HG03558 (cell line): Measurements from ENCODE around the gene MRPS18A.
"Not testable (repeated sequence)": the region's sequence is repeated elsewhere in the genome, so short reads cannot be mapped to it uniquely, and the experiment has no call there.

Experiments
- ATAC-seq: cut with Tn5 transposase; IDR thresholded peaks from one replicate; pipeline ENCODE4 v1.9.1; 2021; ENCODE audit warnings: moderate number of reproducible peaks; ENCODE audit not compliant: unreplicated experiment; ENCODE audit errors: extremely low read depth

Gene MRPS18A

GRCh38 chr6:43700939-43701560 lies 13.5 kb upstream of the MRPS18A start:
- ATAC-seq = not testable (repeated sequence)

GRCh38 chr6:43699564-43700186 lies 12.1 kb upstream of the MRPS18A start:
- no peak for ATAC-seq

GRCh38 chr6:43698584-43699349 lies 11.2 kb upstream of the MRPS18A start:
- no peak for ATAC-seq

GRCh38 chr6:43697421-43697820 lies 9.8 kb upstream of the MRPS18A start:
- ATAC-seq = no peak

- ATAC-seq = no peak
These were observed 8.3 kb upstream of the MRPS18A start for GRCh38 chr6:43695967-43696291.

- no peak for ATAC-seq
These were observed 7.8 kb upstream of the MRPS18A start for GRCh38 chr6:43695215-43695966.

- no peak for ATAC-seq
These were observed 1.8 kb upstream of the MRPS18A start for GRCh38 chr6:43689421-43689820.

- ATAC-seq = no peak
These were observed 533 bp downstream of the MRPS18A start for GRCh38 chr6:43687079-43687436.

GRCh38 chr6:43683708-43684455 lies 3.7 kb downstream of the MRPS18A start:
- no peak for ATAC-seq

GRCh38 chr6:43682724-43683429 lies 4.7 kb downstream of the MRPS18A start:
- no peak for ATAC-seq

GRCh38 chr6:43681303-43681702 lies 6.3 kb downstream of the MRPS18A start:
- ATAC-seq = no peak

- ATAC-seq = no peak
These were observed 7.0 kb downstream of the MRPS18A start for GRCh38 chr6:43680308-43681200.

- ATAC-seq = no peak
These were observed 8.5 kb downstream of the MRPS18A start for GRCh38 chr6:43679057-43679456.

- no peak for ATAC-seq
These were observed 9.2 kb downstream of the MRPS18A start for GRCh38 chr6:43678341-43678740.

- ATAC-seq = no peak
These were observed 9.8 kb downstream of the MRPS18A start for GRCh38 chr6:43677759-43678158.

GRCh38 chr6:43676962-43677606 lies 10.5 kb downstream of the MRPS18A start:
- no peak for ATAC-seq

- no peak for ATAC-seq
These were observed 12.7 kb downstream of the MRPS18A start for GRCh38 chr6:43674921-43675320.

- no peak for ATAC-seq
These were observed 13.3 kb downstream of the MRPS18A start for GRCh38 chr6:43674291-43674690.
